Left ventricle myocardium inferior (tissue), 1 donor: Measurements from ENCODE around the gene BAZ1A. TPM values are rescaled to one million over a fixed set of nuclear protein-coding genes. Genes with fewer than 3 reads are reported as not detected.

Experiments
- DNase-seq: peaks from one replicate; pipeline ENCODE4 v3.0.0-alpha.2; 2020
- H3K27ac ChIP-seq: fragments of 200-600 bp; replicated peaks from 2 replicates; pipeline ENCODE4 v1.8.0; 2021
- H3K27me3 ChIP-seq: fragments of 200-600 bp; 2 replicates; pipeline ENCODE4 v1.8.0; 2021; ENCODE audit warnings: low read depth
- H3K36me3 ChIP-seq: fragments of 200-600 bp; 2 replicates; pipeline ENCODE4 v1.8.0; 2021
- H3K4me1 ChIP-seq: fragments of 200-600 bp; 2 replicates; pipeline ENCODE4 v1.8.0; 2021
- H3K4me3 ChIP-seq: fragments of 200-600 bp; 2 replicates; pipeline ENCODE4 v1.8.0; 2021; ENCODE audit warnings: mild to moderate bottlenecking, moderate library complexity
- H3K9me3 ChIP-seq: fragments of 200-600 bp; replicated peaks from 2 replicates; pipeline ENCODE4 v1.8.0; 2021
- CTCF ChIP-seq: fragments of 200-600 bp; IDR thresholded peaks from 2 replicates; pipeline ENCODE4 v1.8.0; 2021; ENCODE audit warnings: antibody characterized with exemption, mild to moderate bottlenecking, borderline replicate concordance
- intact Hi-C: fragments of 100-400 bp; cut with micrococcal nuclease; formaldehyde crosslinking; loops from one replicate; pipeline ENCODE4 v1.11.0; 2022
- total RNA-seq: library from RNA; stranded (reverse); fragmentation: NEBNext Ultra II Directional; extraction: Animal tissue kit (Norgen Biotek cat#: 25700); gene quantifications from one replicate; pipeline ENCODE4 v1.2.1, GENCODE V29; 2021
- donor health status: DM: no; HTN: yes; CAD: no; lungs with severe emphysema.

Gene BAZ1A
- total RNA-seq, 1 donor from 2014 or later, result 4.5 TPM

DNA sequence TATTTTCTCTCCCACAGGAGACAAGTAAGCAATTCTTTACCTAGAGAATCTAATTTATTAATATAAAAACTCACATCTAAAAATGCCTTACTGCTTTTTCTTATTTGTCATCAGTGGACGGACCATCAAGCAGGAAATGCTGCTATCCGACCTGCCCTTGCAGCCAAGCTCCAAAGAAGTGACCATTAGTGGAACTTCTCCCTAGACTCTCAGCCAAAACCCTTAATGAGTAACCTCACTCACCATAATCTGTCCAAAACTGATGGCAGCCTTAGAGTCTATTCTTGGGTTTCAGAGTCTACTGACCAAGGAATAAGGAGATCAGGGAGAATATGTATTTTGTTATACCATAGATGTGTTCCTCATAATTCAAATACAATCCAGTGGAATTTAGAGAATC is 99.8 kb downstream of the BAZ1A start:
- TF ChIP-seq CTCF, result no peak
- Histone ChIP-seq H3K36me3 (peaks cover 70% of the 10 kb centered on the region), H3K27me3 (no peaks in the 10 kb centered on the region), H3K4me1 (no peaks in the 10 kb centered on the region), H3K9me3 (no peaks in the 10 kb centered on the region), H3K27ac (no peak overlapping the region), H3K4me3 (no peak overlapping the region)
- intact Hi-C loops, result no loop called here
- no peak for DNase-seq

DNA sequence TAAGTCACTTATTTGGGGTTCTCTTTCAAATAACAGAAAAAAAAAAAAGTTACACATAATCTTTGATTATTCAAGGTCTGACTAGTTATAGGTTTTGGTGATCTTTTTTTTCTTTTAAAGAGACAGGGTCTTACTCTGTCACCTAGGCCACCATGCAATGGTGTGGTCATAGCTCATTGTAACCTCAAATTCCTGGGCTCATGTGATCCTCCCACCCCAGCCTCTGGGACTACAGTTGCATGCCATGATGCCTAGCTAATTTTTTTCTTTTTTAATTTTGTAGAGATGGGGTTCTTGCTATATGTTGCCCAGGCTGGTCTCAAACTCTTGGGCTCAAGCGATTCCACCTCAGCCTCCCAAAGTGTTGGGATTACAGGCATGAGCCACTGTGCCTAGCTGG is 104.3 kb downstream of the BAZ1A start:
- DNase-seq, result no peak
- Histone ChIP-seq H3K27me3 (no peaks in the 10 kb centered on the region), H3K4me1 (no peaks in the 10 kb centered on the region), H3K27ac (no peak overlapping the region), H3K9me3 (no peaks in the 10 kb centered on the region), H3K36me3 (peaks cover 54% of the 10 kb centered on the region), H3K4me3 (no peak overlapping the region)
- intact Hi-C loops, result no loop called here
- no peak for TF ChIP-seq CTCF

DNA sequence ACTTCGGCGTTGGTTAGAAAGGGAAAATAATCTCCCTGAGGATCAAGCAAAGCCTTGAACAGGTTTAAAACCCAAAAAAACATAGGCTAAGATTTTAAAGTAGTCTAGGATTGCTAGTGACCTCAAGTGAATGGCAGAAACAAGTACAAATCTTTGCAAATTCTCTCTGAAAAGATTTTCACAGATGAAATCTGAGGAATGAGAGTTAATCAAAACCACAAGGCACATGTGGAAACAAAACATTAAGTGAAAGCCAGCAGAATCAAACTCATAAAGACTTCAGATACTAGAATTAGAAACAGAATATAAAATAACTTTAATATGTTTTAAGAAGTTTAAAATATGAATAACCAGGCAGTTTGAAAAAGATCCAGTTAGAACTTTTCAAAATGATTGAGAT is 108.6 kb downstream of the BAZ1A start:
- TF ChIP-seq CTCF, result no peak
- DNase-seq, result no peak
- Histone ChIP-seq H3K4me1 (no peaks in the 10 kb centered on the region), H3K36me3 (peaks cover 57% of the 10 kb centered on the region), H3K4me3 (no peak overlapping the region), H3K27ac (no peak overlapping the region), H3K27me3 (no peaks in the 10 kb centered on the region), H3K9me3 (no peaks in the 10 kb centered on the region)
- intact Hi-C loops, result no loop called here

GRCh38 chr14:34766060-34766459 is 109.1 kb downstream of the BAZ1A start:
- DNase-seq, result no peak
- intact Hi-C loops, result no loop called here
- Histone ChIP-seq H3K9me3 (no peaks in the 10 kb centered on the region), H3K27ac (no peak overlapping the region), H3K4me1 (no peaks in the 10 kb centered on the region), H3K27me3 (no peaks in the 10 kb centered on the region), H3K36me3 (peaks cover 55% of the 10 kb centered on the region), H3K4me3 (no peak overlapping the region)
- no peak for TF ChIP-seq CTCF

DNA sequence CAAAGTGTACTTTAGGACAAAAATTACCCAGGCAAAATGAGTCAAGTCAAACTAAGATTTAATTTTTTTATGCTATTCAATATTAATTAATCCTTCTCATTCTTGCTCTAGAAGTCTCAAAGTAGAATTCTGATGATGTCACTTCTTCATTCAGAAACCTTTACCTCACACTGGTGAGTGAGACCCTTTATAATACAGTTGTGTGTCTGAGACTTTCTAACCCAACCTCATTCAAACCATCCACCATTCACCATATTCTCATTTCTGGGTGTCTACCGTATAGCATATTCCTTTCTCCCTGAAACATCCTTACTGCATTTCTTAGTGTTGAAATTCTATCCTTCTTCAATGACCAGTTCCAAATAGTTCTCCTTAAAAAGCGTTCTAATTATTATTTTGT is 119.9 kb downstream of the BAZ1A start:
- intact Hi-C loops, result no loop called here
- DNase-seq, result no peak
- Histone ChIP-seq H3K27ac (no peak overlapping the region), H3K9me3 (no peaks in the 10 kb centered on the region), H3K4me1 (no peaks in the 10 kb centered on the region), H3K4me3 (no peak overlapping the region), H3K27me3 (no peaks in the 10 kb centered on the region), H3K36me3 (peaks cover 56% of the 10 kb centered on the region)
- no peak for TF ChIP-seq CTCF

- H3K4me3 ChIP-seq, result no peak overlapping the region
- H3K9me3 ChIP-seq, result no peaks in the 10 kb centered on the region
- intact Hi-C loops, result no loop called here
- no peak for TF ChIP-seq CTCF
- DNase-seq, result no peak
- H3K27ac ChIP-seq, result no peak overlapping the region
- H3K27me3 ChIP-seq, result no peaks in the 10 kb centered on the region
- H3K4me1 ChIP-seq, result no peaks in the 10 kb centered on the region
- H3K36me3 ChIP-seq, result peaks cover 51% of the 10 kb centered on the region
Measured at GRCh38 chr14:34754687-34755086, 120.5 kb downstream of the BAZ1A start.
